Liver (tissue), 9 donors: ENCODE data around the gene DNAH17. TPM values are rescaled to one million over a fixed set of nuclear protein-coding genes. Genes with fewer than 3 reads are reported as not detected.

Experiments
- DNase-seq: peaks from one replicate; pipeline ENCODE4 v3.0.0-alpha.2; 2017; ENCODE audit warnings: low spot score
- H3K27ac ChIP-seq, 2 donors: one replicate each; pipeline ENCODE4 v1.7.0; 2013; ENCODE audit warnings: inconsistent platforms in 2 of 2, low read length in 2 of 2, control low read depth in 1 of 2, low read depth in 1 of 2, mild to moderate bottlenecking in 1 of 2
- H3K27me3 ChIP-seq, 4 donors: one replicate each; pipeline versions ENCODE4 v1.6.1 to v1.7.0; 2013; ENCODE audit warnings: low read length in 3 of 4, inconsistent platforms in 1 of 4, mild to moderate bottlenecking in 1 of 4, moderate library complexity in 1 of 4; ENCODE audit not compliant: control insufficient read depth in 4 of 4, insufficient read depth in 4 of 4
- H3K36me3 ChIP-seq, 4 donors: one replicate each; pipeline versions ENCODE4 v1.6.1 to v1.7.0; 2013; ENCODE audit warnings: low read length in 3 of 4, mild to moderate bottlenecking in 3 of 4, low read depth in 1 of 4, moderate library complexity in 1 of 4; ENCODE audit not compliant: control insufficient read depth in 4 of 4, insufficient read depth in 3 of 4
- H3K4me1 ChIP-seq, 4 donors: one replicate each; pipeline versions ENCODE4 v1.6.1 to v1.7.0; 2013; ENCODE audit warnings: low read length in 3 of 4, mild to moderate bottlenecking in 3 of 4, moderate library complexity in 1 of 4; ENCODE audit not compliant: control insufficient read depth in 4 of 4, insufficient read depth in 4 of 4
- H3K4me3 ChIP-seq, 3 donors: one replicate each; pipeline versions ENCODE4 v1.6.1 to v1.7.0; 2013; ENCODE audit warnings: low read length in 3 of 3, control low read depth in 1 of 3, low read depth in 1 of 3, mild to moderate bottlenecking in 1 of 3
- H3K9ac ChIP-seq, 2 donors: one replicate each; pipeline ENCODE4 v1.7.0; 2013; ENCODE audit warnings: low read length in 2 of 2, mild to moderate bottlenecking in 2 of 2, moderate library complexity in 2 of 2, control low read depth in 1 of 2, low read depth in 1 of 2
- H3K9me3 ChIP-seq, 4 donors: one replicate each; pipeline versions ENCODE4 v1.6.1 to v1.7.0; 2013; ENCODE audit warnings: low read length in 3 of 4; ENCODE audit not compliant: control insufficient read depth in 4 of 4
- EGR1 ChIP-seq, 2 donors: IDR thresholded peaks; 2 replicates each; pipeline ENCODE4 v1.6.1; 2016 to 2018; ENCODE audit warnings: antibody characterized with exemption in 2 of 2, low read depth in 2 of 2
- FOXA1 ChIP-seq: IDR thresholded peaks from 2 replicates; pipeline ENCODE4 v1.6.1; 2016; ENCODE audit warnings: antibody characterized with exemption
- FOXA2 ChIP-seq: IDR thresholded peaks from 2 replicates; pipeline ENCODE4 v1.6.1; 2016; ENCODE audit warnings: antibody characterized with exemption
- GABPA ChIP-seq, 2 donors: IDR thresholded peaks in 1 of 2; conservative IDR thresholded peaks in 1 of 2; 2 replicates each; pipeline ENCODE4 v1.6.1; 2016; ENCODE audit warnings: antibody characterized with exemption in 2 of 2, mild to moderate bottlenecking in 1 of 2, moderate library complexity in 1 of 2
- HNF4A ChIP-seq, 2 donors: conservative IDR thresholded peaks; 2 replicates each; pipeline ENCODE4 v1.6.1; 2016; ENCODE audit warnings: antibody characterized with exemption in 2 of 2, mild to moderate bottlenecking in 2 of 2
- HNF4G ChIP-seq: IDR thresholded peaks from 2 replicates; pipeline ENCODE4 v1.6.1; 2016; ENCODE audit warnings: antibody characterized with exemption
- JUND ChIP-seq, 2 donors: IDR thresholded peaks; 2 replicates each; pipeline ENCODE4 v1.6.1; 2016; ENCODE audit warnings: antibody characterized with exemption in 2 of 2
- NR2F2 ChIP-seq: IDR thresholded peaks from 2 replicates; pipeline ENCODE4 v1.6.1; 2016; ENCODE audit warnings: antibody characterized with exemption
- RAD21 ChIP-seq, 2 donors: IDR thresholded peaks; 2 replicates each; pipeline ENCODE4 v1.6.1; 2016; ENCODE audit warnings: antibody characterized with exemption in 2 of 2, mild to moderate bottlenecking in 2 of 2
- RXRA ChIP-seq, 2 donors: IDR thresholded peaks; 2 replicates each; pipeline ENCODE4 v1.6.1; 2017 to 2018; ENCODE audit warnings: antibody characterized with exemption in 2 of 2, mild to moderate bottlenecking in 1 of 2
- SP1 ChIP-seq: IDR thresholded peaks from 2 replicates; pipeline ENCODE4 v1.6.1; 2018; ENCODE audit warnings: antibody characterized with exemption, mild to moderate bottlenecking
- TAF1 ChIP-seq: conservative IDR thresholded peaks from 2 replicates; pipeline ENCODE4 v1.6.1; 2016; ENCODE audit warnings: antibody characterized with exemption, mild to moderate bottlenecking
- YY1 ChIP-seq: IDR thresholded peaks from 2 replicates; pipeline ENCODE4 v1.6.1; 2016; ENCODE audit warnings: antibody characterized with exemption, mild to moderate bottlenecking
- WGBS: extraction: QIAGEN DNeasy Blood & Tissue Kit; methylation state at CpG from one replicate; pipeline ENCODE4 v1.1.7; 2013; 5-methylcytosine and 5-hydroxymethylcytosine counted together
- polyA plus RNA-seq, 2 donors: library from polyadenylated mRNA; stranded (reverse) in 1 of 2; unstranded in 1 of 2; fragments of 200-250 nt in 1 of 2; fragments of >200 nt in 1 of 2; fragmentation: Nextera tagmentation in 1 of 2; extraction: Ambion mirVana in 1 of 2; gene quantifications; one replicate each; pipeline versions ENCODE4 v1.2.1 to v1.2.3, GENCODE V29; 2013 to 2015
- total RNA-seq, 2 donors: library from RNA; depleted of rRNA; stranded (reverse); fragments of >200 nt; gene quantifications; one replicate each; pipeline ENCODE4 v1.2.3, GENCODE V29; 2014
- TF ChIP-seq, protein P1 (sequence below): IDR thresholded peaks from 2 replicates; pipeline ENCODE4 v1.6.1; 2016; ENCODE audit warnings: antibody characterized with exemption
- TF ChIP-seq, protein P2 (sequence below): IDR thresholded peaks from 2 replicates; pipeline ENCODE4 v1.6.1; 2016; ENCODE audit warnings: antibody characterized with exemption
- TF ChIP-seq, protein P3 (sequence below): fragments of 150-350 bp; IDR thresholded peaks from 2 replicates; pipeline ENCODE4 v1.5.1; 2017; ENCODE audit warnings: improper control_type of control experiment, low read depth, low read length; ENCODE audit not compliant: missing input control
- TF ChIP-seq, protein P4 (sequence below): IDR thresholded peaks from 2 replicates; pipeline ENCODE4 v1.6.1; 2016; ENCODE audit warnings: antibody characterized with exemption
- TF ChIP-seq, protein P5 (sequence below): IDR thresholded peaks from 2 replicates; pipeline ENCODE4 v1.6.1; 2016; ENCODE audit warnings: antibody characterized with exemption, mild to moderate bottlenecking
- donor health status: healthy.
- donor health status: healthy.
- donor health status: healthy.
- donor health status: healthy.
- donor health status: healthy.

DNAH17 gene
- total and polyA plus RNA-seq, 4 donors: 0.09 to 0.79 TPM; not detected in 2

DNA sequence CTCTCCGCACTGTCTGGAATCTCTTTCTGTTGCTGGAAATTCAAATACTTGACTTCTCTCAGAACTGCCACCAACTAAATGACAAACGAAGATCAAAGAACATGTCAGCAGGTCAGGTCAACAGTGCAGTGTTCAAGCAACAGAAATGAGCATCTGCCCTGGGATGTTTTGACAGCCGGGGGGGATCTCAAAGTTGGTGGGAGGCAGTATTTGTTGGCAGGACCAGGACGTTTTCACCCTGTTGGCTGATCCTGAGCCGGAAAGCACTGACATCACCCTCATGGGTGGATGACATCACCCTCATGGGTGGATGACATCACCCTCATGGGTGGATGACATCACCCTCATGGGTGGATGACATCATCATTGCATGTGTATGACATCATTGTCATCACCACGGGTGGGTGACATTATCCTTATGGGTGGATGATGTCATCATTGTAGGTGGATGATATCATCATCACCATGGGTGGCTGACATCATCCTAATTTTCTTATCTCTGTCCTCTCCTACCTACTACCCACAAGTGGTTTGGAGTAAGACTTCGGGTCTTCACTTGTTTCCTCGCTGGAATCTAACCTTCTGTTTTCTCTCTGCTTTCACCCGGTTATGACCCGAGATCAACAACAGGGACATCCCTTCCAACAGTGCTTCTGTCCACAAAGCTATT, 18.9 kb downstream of the DNAH17 start:
- no peaks in the 10 kb centered on the region for H3K9me3 ChIP-seq
- H3K27ac ChIP-seq: no peak overlapping the region
- no peaks in the 10 kb centered on the region for H3K4me1 ChIP-seq
- H3K36me3 ChIP-seq: no peaks in the 10 kb centered on the region
- DNase-seq: no peak
- H3K4me3 ChIP-seq: no peak overlapping the region
- TF ChIP-seq FOXA1: no peak
- no peak for TF ChIP-seq YY1
- TF ChIP-seq, protein P1, sequence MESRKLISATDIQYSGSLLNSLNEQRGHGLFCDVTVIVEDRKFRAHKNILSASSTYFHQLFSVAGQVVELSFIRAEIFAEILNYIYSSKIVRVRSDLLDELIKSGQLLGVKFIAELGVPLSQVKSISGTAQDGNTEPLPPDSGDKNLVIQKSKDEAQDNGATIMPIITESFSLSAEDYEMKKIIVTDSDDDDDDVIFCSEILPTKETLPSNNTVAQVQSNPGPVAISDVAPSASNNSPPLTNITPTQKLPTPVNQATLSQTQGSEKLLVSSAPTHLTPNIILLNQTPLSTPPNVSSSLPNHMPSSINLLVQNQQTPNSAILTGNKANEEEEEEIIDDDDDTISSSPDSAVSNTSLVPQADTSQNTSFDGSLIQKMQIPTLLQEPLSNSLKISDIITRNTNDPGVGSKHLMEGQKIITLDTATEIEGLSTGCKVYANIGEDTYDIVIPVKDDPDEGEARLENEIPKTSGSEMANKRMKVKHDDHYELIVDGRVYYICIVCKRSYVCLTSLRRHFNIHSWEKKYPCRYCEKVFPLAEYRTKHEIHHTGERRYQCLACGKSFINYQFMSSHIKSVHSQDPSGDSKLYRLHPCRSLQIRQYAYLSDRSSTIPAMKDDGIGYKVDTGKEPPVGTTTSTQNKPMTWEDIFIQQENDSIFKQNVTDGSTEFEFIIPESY: no peak
- TF ChIP-seq, protein P2, sequence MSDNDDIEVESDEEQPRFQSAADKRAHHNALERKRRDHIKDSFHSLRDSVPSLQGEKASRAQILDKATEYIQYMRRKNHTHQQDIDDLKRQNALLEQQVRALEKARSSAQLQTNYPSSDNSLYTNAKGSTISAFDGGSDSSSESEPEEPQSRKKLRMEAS: no peak
- WGBS: 62% methylated on average over 10 of the region's 10 CpGs
- no peaks in the 10 kb centered on the region for H3K27me3 ChIP-seq
- H3K9ac ChIP-seq: no peak overlapping the region

DNA sequence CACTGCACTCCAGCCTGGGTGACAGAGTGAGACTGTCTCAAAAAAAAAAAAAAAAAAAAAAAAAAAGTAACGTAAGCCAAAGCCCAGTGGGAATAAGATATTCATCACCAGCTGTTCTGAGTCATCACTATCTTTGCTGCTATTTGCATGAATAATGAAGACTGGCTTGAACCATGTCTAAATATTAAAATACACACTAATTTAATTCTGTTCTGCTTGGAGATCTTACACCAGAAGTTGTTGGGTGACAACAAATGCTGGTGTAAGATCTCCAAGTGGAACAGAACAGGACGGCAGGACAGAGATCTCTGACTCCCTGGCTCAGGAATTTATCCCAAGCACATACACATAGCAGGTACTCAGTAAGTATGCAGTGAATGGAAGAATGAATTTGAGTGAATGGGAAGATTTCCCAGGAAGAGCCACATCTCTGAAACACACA, 19.6 kb downstream of the DNAH17 start:
- Histone ChIP-seq H3K4me3 (no peak overlapping the region), H3K9me3 (no peaks in the 10 kb centered on the region), H3K27me3 (no peaks in the 10 kb centered on the region), H3K36me3 (no peaks in the 10 kb centered on the region), H3K27ac (no peak overlapping the region), H3K9ac (no peak overlapping the region), H3K4me1 (no peaks in the 10 kb centered on the region)
- DNase-seq: no peak
- 54% methylated on average over 2 of the region's 2 CpGs for WGBS
- TF ChIP-seq, protein P1: no peak
- TF ChIP-seq SP1 (no peak), TAF1 (no peak), YY1 (no peak), HNF4G (no peak), RXRA (IDR thresholded peaks at IDR 0.05) (no peak), FOXA1 (no peak), RAD21 (IDR thresholded peaks at IDR 0.05) (no peak), JUND (IDR thresholded peaks at IDR 0.05) (no peak), NR2F2 (no peak), GABPA (IDR thresholded peaks at IDR 0.05 in 1 of 2, conservative IDR thresholded peaks at IDR 0.05 in 1 of 2) (no peak), EGR1 (IDR thresholded peaks at IDR 0.05; ENCODE audit: low read depth in 2 of 2) (no peak), FOXA2 (no peak), HNF4A (conservative IDR thresholded peaks at IDR 0.05) (no peak)
- TF ChIP-seq, protein P3, sequence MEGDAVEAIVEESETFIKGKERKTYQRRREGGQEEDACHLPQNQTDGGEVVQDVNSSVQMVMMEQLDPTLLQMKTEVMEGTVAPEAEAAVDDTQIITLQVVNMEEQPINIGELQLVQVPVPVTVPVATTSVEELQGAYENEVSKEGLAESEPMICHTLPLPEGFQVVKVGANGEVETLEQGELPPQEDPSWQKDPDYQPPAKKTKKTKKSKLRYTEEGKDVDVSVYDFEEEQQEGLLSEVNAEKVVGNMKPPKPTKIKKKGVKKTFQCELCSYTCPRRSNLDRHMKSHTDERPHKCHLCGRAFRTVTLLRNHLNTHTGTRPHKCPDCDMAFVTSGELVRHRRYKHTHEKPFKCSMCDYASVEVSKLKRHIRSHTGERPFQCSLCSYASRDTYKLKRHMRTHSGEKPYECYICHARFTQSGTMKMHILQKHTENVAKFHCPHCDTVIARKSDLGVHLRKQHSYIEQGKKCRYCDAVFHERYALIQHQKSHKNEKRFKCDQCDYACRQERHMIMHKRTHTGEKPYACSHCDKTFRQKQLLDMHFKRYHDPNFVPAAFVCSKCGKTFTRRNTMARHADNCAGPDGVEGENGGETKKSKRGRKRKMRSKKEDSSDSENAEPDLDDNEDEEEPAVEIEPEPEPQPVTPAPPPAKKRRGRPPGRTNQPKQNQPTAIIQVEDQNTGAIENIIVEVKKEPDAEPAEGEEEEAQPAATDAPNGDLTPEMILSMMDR: no peak
- TF ChIP-seq, protein P4, sequence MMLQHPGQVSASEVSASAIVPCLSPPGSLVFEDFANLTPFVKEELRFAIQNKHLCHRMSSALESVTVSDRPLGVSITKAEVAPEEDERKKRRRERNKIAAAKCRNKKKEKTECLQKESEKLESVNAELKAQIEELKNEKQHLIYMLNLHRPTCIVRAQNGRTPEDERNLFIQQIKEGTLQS: no peak
- TF ChIP-seq, protein P2: no peak
- TF ChIP-seq, protein P5, sequence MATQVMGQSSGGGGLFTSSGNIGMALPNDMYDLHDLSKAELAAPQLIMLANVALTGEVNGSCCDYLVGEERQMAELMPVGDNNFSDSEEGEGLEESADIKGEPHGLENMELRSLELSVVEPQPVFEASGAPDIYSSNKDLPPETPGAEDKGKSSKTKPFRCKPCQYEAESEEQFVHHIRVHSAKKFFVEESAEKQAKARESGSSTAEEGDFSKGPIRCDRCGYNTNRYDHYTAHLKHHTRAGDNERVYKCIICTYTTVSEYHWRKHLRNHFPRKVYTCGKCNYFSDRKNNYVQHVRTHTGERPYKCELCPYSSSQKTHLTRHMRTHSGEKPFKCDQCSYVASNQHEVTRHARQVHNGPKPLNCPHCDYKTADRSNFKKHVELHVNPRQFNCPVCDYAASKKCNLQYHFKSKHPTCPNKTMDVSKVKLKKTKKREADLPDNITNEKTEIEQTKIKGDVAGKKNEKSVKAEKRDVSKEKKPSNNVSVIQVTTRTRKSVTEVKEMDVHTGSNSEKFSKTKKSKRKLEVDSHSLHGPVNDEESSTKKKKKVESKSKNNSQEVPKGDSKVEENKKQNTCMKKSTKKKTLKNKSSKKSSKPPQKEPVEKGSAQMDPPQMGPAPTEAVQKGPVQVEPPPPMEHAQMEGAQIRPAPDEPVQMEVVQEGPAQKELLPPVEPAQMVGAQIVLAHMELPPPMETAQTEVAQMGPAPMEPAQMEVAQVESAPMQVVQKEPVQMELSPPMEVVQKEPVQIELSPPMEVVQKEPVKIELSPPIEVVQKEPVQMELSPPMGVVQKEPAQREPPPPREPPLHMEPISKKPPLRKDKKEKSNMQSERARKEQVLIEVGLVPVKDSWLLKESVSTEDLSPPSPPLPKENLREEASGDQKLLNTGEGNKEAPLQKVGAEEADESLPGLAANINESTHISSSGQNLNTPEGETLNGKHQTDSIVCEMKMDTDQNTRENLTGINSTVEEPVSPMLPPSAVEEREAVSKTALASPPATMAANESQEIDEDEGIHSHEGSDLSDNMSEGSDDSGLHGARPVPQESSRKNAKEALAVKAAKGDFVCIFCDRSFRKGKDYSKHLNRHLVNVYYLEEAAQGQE: no peak
